Measurements from ENCODE around the gene HAUS7. TPM values are rescaled to one million over a fixed set of nuclear protein-coding genes. Genes with fewer than 3 reads are reported as not detected.

Gene HAUS7
- polyA plus RNA-seq, 1 donor from 2014 or later, result 27.7 TPM

GRCh38 chrX:153496590-153496959, 26.2 kb upstream of the HAUS7 start:
- H3K4me2 ChIP-seq (ENCODE audit: low read length), result no peak overlapping the region
- H4K20me1 ChIP-seq (ENCODE audit: insufficient read depth), result no peaks in the 10 kb centered on the region
- no peak overlapping the region for H3K9ac ChIP-seq (ENCODE audit: low read length)
- no peaks in the 10 kb centered on the region for H3K36me3 ChIP-seq (ENCODE audit: insufficient read depth, low read length)
- H3K27ac ChIP-seq (ENCODE audit: low read length), result no peak overlapping the region
- no peaks in the 10 kb centered on the region for H3K9me3 ChIP-seq (ENCODE audit: low read length)
- H3F3A ChIP-seq (ENCODE audit: insufficient read depth, low read length, poor library complexity, severe bottlenecking), result no peaks in the 10 kb centered on the region
- H2AFZ ChIP-seq (ENCODE audit: low read depth, low read length), result no peak overlapping the region
- no peaks in the 10 kb centered on the region for H3K27me3 ChIP-seq (ENCODE audit: insufficient read depth, low read depth, low read length)
- H3K9me2 ChIP-seq (ENCODE audit: insufficient read depth, low read length), result no peaks in the 10 kb centered on the region
- TF ChIP-seq POLR2AphosphoS5 (IDR thresholded peaks at IDR 0.05), result peak; percentile 28
- no peak for TF ChIP-seq RAD21 (conservative IDR thresholded peaks at IDR 0.05)
- H3K4me3 ChIP-seq (ENCODE audit: low read length), result no peak overlapping the region
- no peaks in the 10 kb centered on the region for H3K79me2 ChIP-seq (replicated peaks; ENCODE audit: insufficient read depth, low read length)

- H3K4me3 ChIP-seq (ENCODE audit: low read length), result no peak overlapping the region
These were observed 25.7 kb upstream of the HAUS7 start for GRCh38 chrX:153495903-153496589.

More at GRCh38 chrX:153495903-153496589, 25.7 kb upstream of the HAUS7 start:
- H3K36me3 ChIP-seq (ENCODE audit: insufficient read depth, low read length), result no peaks in the 10 kb centered on the region
- H3K4me2 ChIP-seq (ENCODE audit: low read length), result no peak overlapping the region
- H2AFZ ChIP-seq (ENCODE audit: low read depth, low read length), result no peak overlapping the region
- no peak overlapping the region for H3K9ac ChIP-seq (ENCODE audit: low read length)
- TF ChIP-seq CTCF (IDR thresholded peaks at IDR 0.05; ENCODE audit: poor library complexity, severe bottlenecking), result no peak
- TF ChIP-seq REST (IDR thresholded peaks at IDR 0.05; ENCODE audit: borderline replicate concordance), result no peak
- TF ChIP-seq SMC3 (conservative IDR thresholded peaks at IDR 0.05; ENCODE audit: poor library complexity), result no peak
- no peak for TF ChIP-seq EZH2 (IDR thresholded peaks at IDR 0.05; ENCODE audit: borderline replicate concordance, insufficient read depth, low read length, poor library complexity, severe bottlenecking)
- TF ChIP-seq POLR2AphosphoS5 (IDR thresholded peaks at IDR 0.05), result no peak
- TF ChIP-seq TAF1 (IDR thresholded peaks at IDR 0.05; ENCODE audit: low read depth), result no peak
- TF ChIP-seq EP300 (conservative IDR thresholded peaks at IDR 0.05; ENCODE audit: poor library complexity, severe bottlenecking), result no peak
- no peak for TF ChIP-seq RAD21 (conservative IDR thresholded peaks at IDR 0.05)
- no peak for TF ChIP-seq MXI1 (conservative IDR thresholded peaks at IDR 0.05; ENCODE audit: poor library complexity, severe bottlenecking)
- H4K20me1 ChIP-seq (ENCODE audit: insufficient read depth), result no peaks in the 10 kb centered on the region
- no peaks in the 10 kb centered on the region for H3F3A ChIP-seq (ENCODE audit: insufficient read depth, low read length, poor library complexity, severe bottlenecking)
- no peaks in the 10 kb centered on the region for H3K9me2 ChIP-seq (ENCODE audit: insufficient read depth, low read length)
- no peaks in the 10 kb centered on the region for H3K79me2 ChIP-seq (replicated peaks; ENCODE audit: insufficient read depth, low read length)
- no peak overlapping the region for H3K27ac ChIP-seq (ENCODE audit: low read length)
- H3K27me3 ChIP-seq (ENCODE audit: insufficient read depth, low read depth, low read length), result no peaks in the 10 kb centered on the region
- no peaks in the 10 kb centered on the region for H3K9me3 ChIP-seq (ENCODE audit: low read length)

Data from neural cell (in vitro differentiated cells).